A549 (cell line): ENCODE measurements around the gene MAST3. TPM values are rescaled to one million over a fixed set of nuclear protein-coding genes. Genes with fewer than 3 reads are reported as not detected.

Experiments
- ATAC-seq, 2 experiments: fragments of 200-7000 bp in 1 of 2; fragments of >200 bp in 1 of 2; cut with Nextera tagmentation in 1 of 2; cut with Tn5 transposase in 1 of 2; 3 replicates each; pipeline versions ENCODE4 v1.8.0 to v1.9.1; 2018 to 2020; ENCODE audit warnings: mild to moderate bottlenecking in 1 of 2, moderate library complexity in 1 of 2
- CTCF ChIA-PET: fragments of 300-600 bp; sonication (Branson Sonifier 250); formaldehyde crosslinking; extraction: SDS; loops from one replicate; lab custom pipeline; 2021; ENCODE audit warnings: antibody characterized with exemption, inconsistent platforms; lab: Yijun Ruan, JAX
- POLR2A ChIA-PET: fragments of 350-600 bp; formaldehyde crosslinking; extraction: SDS; loops from one replicate; lab custom pipeline; 2021; ENCODE audit warnings: antibody characterized with exemption, inconsistent platforms; lab: Yijun Ruan, JAX
- DNase-seq, 2 experiments: peaks; one replicate each; pipeline versions ENCODE4 v3.0.0 to v3.0.0-alpha.2; 2011 to 2016; ENCODE audit warnings: low read depth in 1 of 2, low spot score in 1 of 2
- FAIRE-seq: peaks from 2 replicates; lab custom pipeline; 2011; peaks lifted over from hg19 to GRCh38; lab: Jason Lieb, UNC
- H3K27ac ChIP-seq, 2 experiments: fragments of >200 bp; sonication (Bioruptor Twin); formaldehyde crosslinking; 3 replicates each; pipeline ENCODE4 v1.5.1; 2016 to 2017
- H3K4me1 ChIP-seq: fragments of >200 bp; sonication (Bioruptor Twin); formaldehyde crosslinking; 3 replicates; pipeline ENCODE4 v1.6.1; 2016
- H3K4me2 ChIP-seq: fragments of >200 bp; sonication (Bioruptor Twin); formaldehyde crosslinking; 3 replicates; pipeline ENCODE4 v1.6.1; 2016
- H3K4me3 ChIP-seq: fragments of >200 bp; sonication (Bioruptor Twin); formaldehyde crosslinking; 3 replicates; pipeline ENCODE4 v1.5.1; 2016
- H3K9me3 ChIP-seq: fragments of >200 bp; sonication (Bioruptor Twin); formaldehyde crosslinking; 3 replicates; pipeline ENCODE4 v1.6.1; 2016
- BHLHE40 ChIP-seq: IDR thresholded peaks from 2 replicates; pipeline ENCODE4 v1.6.1; 2012; ENCODE audit warnings: low read depth, low read length, inconsistent platforms
- CBX8 ChIP-seq: fragments of 200-600 bp; sonication (generic); IDR thresholded peaks from 2 replicates; pipeline ENCODE4 v1.6.1; 2016
- CEBPB ChIP-seq, 2 experiments: fragments of >200 bp in 1 of 2; sonication (Bioruptor Twin) in 1 of 2; formaldehyde crosslinking in 1 of 2; IDR thresholded peaks; 2 replicates each; pipeline ENCODE4 v1.6.1; 2012 to 2016
- CHD4 ChIP-seq: fragments of 200-600 bp; sonication (generic); IDR thresholded peaks from 2 replicates; pipeline ENCODE4 v1.6.1; 2016; ENCODE audit warnings: antibody characterized with exemption, mild to moderate bottlenecking, borderline replicate concordance
- CTCF ChIP-seq: fragments of >200 bp; sonication (Bioruptor Twin); formaldehyde crosslinking; IDR thresholded peaks from 3 replicates; pipeline ENCODE4 v1.5.1; 2016
- EHMT2 ChIP-seq: fragments of 200-600 bp; sonication (generic); IDR thresholded peaks from 2 replicates; pipeline ENCODE4 v1.6.1; 2016; ENCODE audit warnings: antibody characterized with exemption, low read depth, mild to moderate bottlenecking, moderate library complexity
- ESRRA ChIP-seq: fragments of 150-350 bp; IDR thresholded peaks from 2 replicates; pipeline ENCODE4 v1.6.1; 2014; ENCODE audit warnings: mild to moderate bottlenecking, low read length, borderline replicate concordance
- FOXS1 ChIP-seq: fragments of 250-450 bp; sonication (Bioruptor Pico); IDR thresholded peaks from 2 replicates; pipeline ENCODE4 v1.5.0; 2020; ENCODE audit warnings: mild to moderate bottlenecking, moderate library complexity
- HDAC2 ChIP-seq: fragments of 200-600 bp; sonication (generic); IDR thresholded peaks from 2 replicates; pipeline ENCODE4 v1.6.1; 2016
- JUN ChIP-seq, 2 experiments: fragments of >200 bp; sonication (Bioruptor Twin); formaldehyde crosslinking; IDR thresholded peaks; 2 replicates in 1 of 2; 3 replicates in 1 of 2; pipeline ENCODE4 v1.6.1; 2016 to 2017
- KDM1A ChIP-seq: fragments of 200-600 bp; sonication (generic); IDR thresholded peaks from 2 replicates; pipeline ENCODE4 v1.6.1; 2016; ENCODE audit warnings: low read depth, mild to moderate bottlenecking
- MAFK ChIP-seq: fragments of 450-650 bp; IDR thresholded peaks from 2 replicates; pipeline ENCODE4 v1.6.1; 2014; ENCODE audit not compliant: partially characterized antibody
- MAX ChIP-seq: IDR thresholded peaks from 2 replicates; pipeline ENCODE4 v1.6.1; 2012
- NFE2L2 ChIP-seq: fragments of 150-350 bp; conservative IDR thresholded peaks from 2 replicates; pipeline ENCODE4 v1.6.1; 2014; ENCODE audit warnings: low read length
- NPAS2 ChIP-seq: fragments of 250-450 bp; sonication (Bioruptor Pico); IDR thresholded peaks from 2 replicates; pipeline ENCODE4 v1.8.0; 2022; ENCODE audit warnings: mild to moderate bottlenecking, moderate library complexity, borderline replicate concordance
- NR3C1 ChIP-seq: fragments of >200 bp; sonication (Bioruptor Twin); formaldehyde crosslinking; IDR thresholded peaks from 3 replicates; pipeline ENCODE4 v1.6.1; 2017
- PHF8 ChIP-seq: fragments of 200-600 bp; sonication (generic); IDR thresholded peaks from 2 replicates; pipeline ENCODE4 v1.6.1; 2016; ENCODE audit warnings: low read depth, mild to moderate bottlenecking, antibody characterized with exemption, moderate library complexity, borderline replicate concordance
- POLR2A ChIP-seq: IDR thresholded peaks from 2 replicates; pipeline ENCODE4 v1.6.1; 2012; ENCODE audit warnings: mild to moderate bottlenecking, low read length
- RAD21 ChIP-seq, 2 experiments: fragments of >200 bp in 1 of 2; sonication (Bioruptor Twin) in 1 of 2; formaldehyde crosslinking in 1 of 2; IDR thresholded peaks in 1 of 2; conservative IDR thresholded peaks in 1 of 2; 2 replicates in 1 of 2; 3 replicates in 1 of 2; pipeline ENCODE4 v1.6.1; 2012 to 2018; ENCODE audit warnings: inconsistent platforms in 1 of 2
- REST ChIP-seq: fragments of 200-600 bp; sonication (generic); IDR thresholded peaks from 2 replicates; pipeline ENCODE4 v1.6.1; 2016; ENCODE audit warnings: antibody characterized with exemption, mild to moderate bottlenecking, moderate library complexity
- TFCP2L1 ChIP-seq: fragments of 250-450 bp; sonication (Bioruptor Pico); IDR thresholded peaks from 2 replicates; pipeline ENCODE4 v1.5.0; 2021; ENCODE audit warnings: mild to moderate bottlenecking
- ZFP36 ChIP-seq: fragments of 450-650 bp; IDR thresholded peaks from 2 replicates; pipeline ENCODE4 v1.6.1; 2014; ENCODE audit warnings: borderline replicate concordance; ENCODE audit not compliant: partially characterized antibody
- ZSCAN20 ChIP-seq: fragments of 250-450 bp; sonication (Bioruptor Pico); IDR thresholded peaks from 2 replicates; pipeline ENCODE4 v1.8.0; 2022; ENCODE audit warnings: mild to moderate bottlenecking, moderate library complexity
- WGBS: methylation state at CpG from one replicate; pipeline ENCODE4 v1.1.6; 2017; ENCODE audit errors: missing lambda C conversion rate; 5-methylcytosine and 5-hydroxymethylcytosine counted together
- polyA plus RNA-seq, 4 experiments: library from polyadenylated mRNA; depleted of rRNA in 3 of 4; stranded (reverse); fragments of >200 nt; fragmentation: RNase III in 1 of 4; extraction: RNeasy Plus Mini Kit Qiagen cat#74134 plus additional on column Dnase treatment in 1 of 4; gene quantifications; 2 replicates in 3 of 4; 3 replicates in 1 of 4; pipeline ENCODE4 v1.2.3, GENCODE V29; 2011 to 2017
- TF ChIP-seq, protein P1 (sequence below): IDR thresholded peaks from 2 replicates; pipeline ENCODE4 v1.6.1; 2012

Gene MAST3
- polyA plus RNA-seq, 2 of the 4 experiments (the other 2 are of a cell fraction): 1.3 to 2.5 TPM

DNA sequence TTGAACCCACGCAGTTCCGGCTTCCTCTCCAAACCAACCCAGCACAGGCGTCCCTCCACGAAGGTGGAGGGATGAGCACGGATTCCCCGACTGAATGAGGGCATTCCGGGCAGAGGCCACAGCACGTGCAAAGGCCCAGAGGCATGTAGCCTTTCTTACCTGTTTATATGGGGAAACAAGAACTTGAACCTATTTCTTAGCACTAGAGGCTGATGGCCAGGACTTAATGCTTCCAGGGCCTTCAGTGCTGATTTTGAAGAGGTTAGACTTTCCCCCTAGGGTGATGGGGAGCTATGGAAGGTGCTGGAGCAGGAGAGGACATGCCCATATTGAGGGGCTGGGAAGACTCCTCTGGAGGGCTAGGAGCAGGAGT is 2.0 kb downstream of the MAST3 start:
- CTCF ChIA-PET: interaction anchor here (0.6 to 1.1 kb wide), 2 partner anchors 13 to 1889 kb away, joined by 3 to 4 read pairs; no protein-coding TSS in a partner anchor
- no peaks in the 10 kb centered on the region for H3K9me3 ChIP-seq
- H3K27ac ChIP-seq: no peak overlapping the region
- peaks cover 12% of the 10 kb centered on the region for H3K4me1 ChIP-seq
- peak; percentile 57 for TF ChIP-seq ZFP36
- peak; percentile 73; the same call in 1 of the 2 replicates for TF ChIP-seq KDM1A
- peak; percentile 59; the same call in 1 of the 2 replicates for TF ChIP-seq HDAC2
- TF ChIP-seq FOXS1 (CRISPR knock-in tag): no peak
- TF ChIP-seq ZSCAN20 (CRISPR knock-in tag): no peak
- TF ChIP-seq CTCF: no peak
- no peak for TF ChIP-seq TFCP2L1 (CRISPR knock-in tag)
- TF ChIP-seq, all 56 proteins: peak for 3
- FAIRE-seq: no peak
- POLR2A ChIA-PET: no interaction called here
- no peak for ATAC-seq
- no peak for DNase-seq
- 91% methylated on average over 8 of the region's 8 CpGs for WGBS
- H3K4me2 ChIP-seq: no peak overlapping the region
- no peak overlapping the region for H3K4me3 ChIP-seq

- no peak overlapping the region for H3K4me2 ChIP-seq
- DNase-seq: no peak
- peaks cover 12% of the 10 kb centered on the region for H3K4me1 ChIP-seq
- CTCF ChIA-PET: interaction anchor here (1.4 kb wide), 1 partner anchor 67 kb away, joined by 4 read pairs; no protein-coding TSS in a partner anchor
- no peak for ATAC-seq
- TF ChIP-seq ESRRA (no peak), RAD21 (conservative IDR thresholded peaks at IDR 0.05 in 1 of 2, IDR thresholded peaks at IDR 0.05 in 1 of 2) (no peak), POLR2A (no peak), HDAC2 (no peak), MAX (no peak), CBX8 (no peak)
- H3K4me3 ChIP-seq: no peak overlapping the region
- FAIRE-seq: no peak
- POLR2A ChIA-PET: no interaction called here
- no peaks in the 10 kb centered on the region for H3K9me3 ChIP-seq
- H3K27ac ChIP-seq: no peak overlapping the region
- 90% methylated on average over 18 of the region's 18 CpGs for WGBS
Measured at GRCh38 chr19:18100710-18101109, 3.1 kb downstream of the MAST3 start.

DNA sequence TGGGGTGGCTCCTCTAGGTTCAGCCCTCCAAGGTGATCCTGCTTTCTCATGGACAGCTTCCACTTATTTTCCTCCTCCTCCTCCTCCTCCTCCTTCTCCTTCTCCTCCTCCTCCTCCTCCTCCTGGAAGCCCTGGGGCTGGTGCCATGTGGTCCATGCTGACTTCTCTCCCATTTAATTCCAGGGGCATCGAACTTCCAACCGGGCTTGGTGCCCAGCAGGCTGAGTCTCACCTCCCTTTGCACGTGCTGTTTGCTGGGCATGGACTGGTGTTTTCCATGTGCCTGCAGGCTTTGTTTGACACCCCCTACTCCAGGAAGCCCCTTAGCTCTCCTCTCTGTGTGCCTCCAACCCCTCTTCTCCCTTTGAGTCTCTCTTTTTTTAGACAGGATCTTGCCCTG is 3.7 kb downstream of the MAST3 start:
- no peak overlapping the region for H3K27ac ChIP-seq
- H3K4me2 ChIP-seq: no peak overlapping the region
- CTCF ChIA-PET: interaction anchor here (0.6 to 1.4 kb wide), 3 partner anchors 12 to 78 kb away, joined by 3 to 4 read pairs (median 4); no protein-coding TSS in a partner anchor
- no peaks in the 10 kb centered on the region for H3K9me3 ChIP-seq
- no peak for ATAC-seq
- no peak for FAIRE-seq
- peaks cover 12% of the 10 kb centered on the region for H3K4me1 ChIP-seq
- TF ChIP-seq POLR2A (no peak), BHLHE40 (no peak), ZFP36 (no peak)
- TF ChIP-seq, all 56 proteins: peak for 0
- POLR2A ChIA-PET: no interaction called here
- DNase-seq: no peak
- 85% methylated on average over 3 of the region's 3 CpGs for WGBS
- no peak overlapping the region for H3K4me3 ChIP-seq

GRCh38 chr19:18102916-18103542 is 5.5 kb downstream of the MAST3 start:
- DNase-seq (no peak), ATAC-seq (no peak), FAIRE-seq (no peak)
- Histone ChIP-seq H3K4me1 (peaks cover 12% of the 10 kb centered on the region), H3K27ac (no peak overlapping the region), H3K4me3 (no peak overlapping the region), H3K9me3 (no peaks in the 10 kb centered on the region), H3K4me2 (no peak overlapping the region)
- WGBS: 88% methylated on average over 15 of the region's 15 CpGs
- CTCF ChIA-PET: interaction anchor here (1.2 to 2.4 kb wide), 3 partner anchors 9 to 74 kb away, joined by 3 to 8 read pairs (median 3); no protein-coding TSS in a partner anchor
- POLR2A ChIA-PET: no interaction called here
- TF ChIP-seq NFE2L2 (no peak), PHF8 (no peak), EHMT2 (no peak), REST (no peak), MAFK (no peak), RAD21 (conservative IDR thresholded peaks at IDR 0.05 in 1 of 2, IDR thresholded peaks at IDR 0.05 in 1 of 2) (no peak), KDM1A (no peak), JUN (IDR thresholded peaks at IDR 0.05) (no peak), HDAC2 (no peak), NPAS2 (no peak), CEBPB (IDR thresholded peaks at IDR 0.05) (no peak), CHD4 (no peak), NR3C1 (no peak), POLR2A (no peak)
- TF ChIP-seq, protein P1, sequence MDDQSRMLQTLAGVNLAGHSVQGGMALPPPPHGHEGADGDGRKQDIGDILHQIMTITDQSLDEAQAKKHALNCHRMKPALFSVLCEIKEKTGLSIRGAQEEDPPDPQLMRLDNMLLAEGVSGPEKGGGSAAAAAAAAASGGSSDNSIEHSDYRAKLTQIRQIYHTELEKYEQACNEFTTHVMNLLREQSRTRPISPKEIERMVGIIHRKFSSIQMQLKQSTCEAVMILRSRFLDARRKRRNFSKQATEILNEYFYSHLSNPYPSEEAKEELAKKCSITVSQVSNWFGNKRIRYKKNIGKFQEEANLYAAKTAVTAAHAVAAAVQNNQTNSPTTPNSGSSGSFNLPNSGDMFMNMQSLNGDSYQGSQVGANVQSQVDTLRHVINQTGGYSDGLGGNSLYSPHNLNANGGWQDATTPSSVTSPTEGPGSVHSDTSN: no peak
